Right lobe of liver (tissue), 6 donors: ENCODE measurements around the gene BCL2. TPM values are rescaled to one million over a fixed set of nuclear protein-coding genes. Genes with fewer than 3 reads are reported as not detected.

Source experiments
- ATAC-seq, 4 donors: fragments of 200-7000 bp; cut with Tn5 transposase; one replicate each; pipeline ENCODE4 v1.9.1; 2020; ENCODE audit warnings: mild to moderate bottlenecking in 4 of 4, moderate library complexity in 4 of 4
- DNase-seq, 3 donors: peaks; one replicate each; pipeline ENCODE4 v3.0.0-alpha.2; 2020
- H3K27ac ChIP-seq, 3 donors: fragments of 200-600 bp; one replicate each; pipeline ENCODE4 v1.8.0; 2022
- H3K27me3 ChIP-seq, 2 donors: fragments of 200-600 bp; one replicate each; pipeline ENCODE4 v1.8.0; 2022
- H3K36me3 ChIP-seq, 4 donors: fragments of 200-600 bp; sonication (generic) in 1 of 4; one replicate each; pipeline versions ENCODE4 v1.5.1 to v1.8.0; 2017 to 2022; ENCODE audit warnings: control low read depth in 1 of 4
- H3K4me1 ChIP-seq, 4 donors: fragments of 200-600 bp; sonication (generic) in 1 of 4; one replicate each; pipeline versions ENCODE4 v1.5.1 to v1.8.0; 2017 to 2022; ENCODE audit warnings: control low read depth in 1 of 4
- H3K4me3 ChIP-seq, 3 donors: fragments of 200-600 bp; one replicate each; pipeline ENCODE4 v1.8.0; 2022
- H3K9me3 ChIP-seq, 4 donors: fragments of 200-600 bp; sonication (generic) in 1 of 4; one replicate each; pipeline versions ENCODE4 v1.5.1 to v1.8.0; 2017 to 2022; ENCODE audit warnings: control low read depth in 1 of 4
- POLR2A ChIP-seq: fragments of 450-650 bp; IDR thresholded peaks from one replicate; pipeline ENCODE4 v1.6.1; 2017; ENCODE audit warnings: antibody characterized with exemption, mild to moderate bottlenecking
- WGBS: methylation state at CpG from one replicate; pipeline ENCODE4 v1.1.6; 2018; ENCODE audit warnings: low coverage, low lambda C conversion rate; ENCODE audit not compliant: insufficient coverage; ENCODE audit errors: missing lambda C conversion rate; 5-methylcytosine and 5-hydroxymethylcytosine counted together
- intact Hi-C, 2 donors: fragments of 100-400 bp; cut with DNase I; formaldehyde crosslinking; loops; one replicate each; pipeline versions ENCODE4 v1.11.2 to v1.14.1; 2022
- total RNA-seq, 6 experiments: library from RNA; depleted of rRNA in 2 of 6; stranded (reverse); fragments of >200 nt in 2 of 6; fragmentation: NEBNext Ultra II Directional in 3 of 6; extraction: Animal tissue kit (Norgen Biotek cat#: 25700) in 3 of 6; gene quantifications; one replicate each; pipeline versions ENCODE4 v1.1.0 to v1.2.4, GENCODE V29; 2016 to 2023
- TF ChIP-seq, protein P1 (sequence below), 4 donors: fragments of 200-600 bp in 3 of 4; fragments of 450-650 bp in 1 of 4; IDR thresholded peaks; one replicate each; pipeline versions ENCODE4 v1.5.1 to v1.8.0; 2016 to 2022; ENCODE audit warnings: antibody characterized with exemption in 4 of 4, mild to moderate bottlenecking in 2 of 4
- donor health status: DM: no; HTN: yes; CAD: no.
- donor health status: DM: no; HTN: no; CAD: no.
- donor health status: DM: no; HTN: no; CAD: no.
- donor health status: DM: no; HTN: yes; CAD: no.
- donor health status: DM: no; HTN: yes; CAD: no.

Gene BCL2
- total RNA-seq, 6 experiments from 2014 or later = 0.73 to 4.7 (median 2.7) TPM

- H3K27ac ChIP-seq = no peak overlapping the region
- no peak for TF ChIP-seq POLR2A
- TF ChIP-seq, protein P1, sequence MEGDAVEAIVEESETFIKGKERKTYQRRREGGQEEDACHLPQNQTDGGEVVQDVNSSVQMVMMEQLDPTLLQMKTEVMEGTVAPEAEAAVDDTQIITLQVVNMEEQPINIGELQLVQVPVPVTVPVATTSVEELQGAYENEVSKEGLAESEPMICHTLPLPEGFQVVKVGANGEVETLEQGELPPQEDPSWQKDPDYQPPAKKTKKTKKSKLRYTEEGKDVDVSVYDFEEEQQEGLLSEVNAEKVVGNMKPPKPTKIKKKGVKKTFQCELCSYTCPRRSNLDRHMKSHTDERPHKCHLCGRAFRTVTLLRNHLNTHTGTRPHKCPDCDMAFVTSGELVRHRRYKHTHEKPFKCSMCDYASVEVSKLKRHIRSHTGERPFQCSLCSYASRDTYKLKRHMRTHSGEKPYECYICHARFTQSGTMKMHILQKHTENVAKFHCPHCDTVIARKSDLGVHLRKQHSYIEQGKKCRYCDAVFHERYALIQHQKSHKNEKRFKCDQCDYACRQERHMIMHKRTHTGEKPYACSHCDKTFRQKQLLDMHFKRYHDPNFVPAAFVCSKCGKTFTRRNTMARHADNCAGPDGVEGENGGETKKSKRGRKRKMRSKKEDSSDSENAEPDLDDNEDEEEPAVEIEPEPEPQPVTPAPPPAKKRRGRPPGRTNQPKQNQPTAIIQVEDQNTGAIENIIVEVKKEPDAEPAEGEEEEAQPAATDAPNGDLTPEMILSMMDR (IDR thresholded peaks at IDR 0.05) = no peak
- ATAC-seq (no peak), DNase-seq (no peak)
- no peaks in the 10 kb centered on the region for H3K9me3 ChIP-seq
- no peaks in the 10 kb centered on the region for H3K36me3 ChIP-seq
- intact Hi-C loops = no loop called here
- H3K4me3 ChIP-seq = no peak overlapping the region
- WGBS = 82% methylated on average over 5 of the region's 5 CpGs
- no peaks in the 10 kb centered on the region for H3K27me3 ChIP-seq
- H3K4me1 ChIP-seq = no peaks in the 10 kb centered on the region
These were observed 206.9 kb downstream of the BCL2 start for GRCh38 chr18:63112706-63113105.

- whole genome bisulfite sequencing = 41% methylated on average over 4 of the region's 4 CpGs
These were observed 207.7 kb downstream of the BCL2 start for GRCh38 chr18:63111671-63112402.

DNA sequence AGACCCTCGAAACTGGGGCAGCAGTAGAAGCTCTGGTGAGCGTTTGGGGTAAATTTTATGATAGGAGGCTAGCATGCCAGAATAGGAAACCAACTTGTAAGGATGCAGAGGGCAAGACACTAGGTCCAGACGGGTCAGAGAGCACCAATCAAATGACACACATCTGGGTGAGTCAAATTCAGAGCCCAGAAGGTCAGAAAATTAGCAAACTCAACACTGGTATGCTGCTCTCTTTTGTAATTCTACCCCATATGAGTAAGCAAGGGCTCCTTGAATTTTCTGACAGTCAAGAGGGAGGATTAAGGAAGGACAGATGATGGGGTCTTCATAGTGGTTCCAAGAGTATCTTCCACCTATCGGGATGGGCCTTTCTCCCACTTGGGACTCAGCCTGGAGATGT lies 209.8 kb downstream of the BCL2 start:
- no peaks in the 10 kb centered on the region for H3K4me1 ChIP-seq
- intact Hi-C loops = no loop called here
- TF ChIP-seq, protein P1 (IDR thresholded peaks at IDR 0.05) = no peak
- TF ChIP-seq POLR2A = no peak
- no peaks in the 10 kb centered on the region for H3K27me3 ChIP-seq
- no peak overlapping the region for H3K27ac ChIP-seq
- no peak for ATAC-seq
- no peaks in the 10 kb centered on the region for H3K9me3 ChIP-seq
- H3K36me3 ChIP-seq = no peaks in the 10 kb centered on the region
- DNase-seq = no peak
- WGBS = 60% methylated on average over 4 of the region's 4 CpGs
- H3K4me3 ChIP-seq = no peak overlapping the region

More at GRCh38 chr18:63111671-63112402, 207.7 kb downstream of the BCL2 start:
- Histone ChIP-seq H3K4me3 (no peak overlapping the region), H3K4me1 (no peaks in the 10 kb centered on the region), H3K27me3 (no peaks in the 10 kb centered on the region), H3K9me3 (no peaks in the 10 kb centered on the region), H3K27ac (no peak overlapping the region), H3K36me3 (no peaks in the 10 kb centered on the region)
- ATAC-seq (peak in 1 of 4 donors; percentile 32), DNase-seq (peak in 1 of 3 donors; percentile 37)
- intact Hi-C loops = no loop called here
- TF ChIP-seq POLR2A = no peak
- TF ChIP-seq, protein P1 (IDR thresholded peaks at IDR 0.05) = no peak

GRCh38 chr18:63109022-63109421 lies 210.5 kb downstream of the BCL2 start:
- WGBS = 91% methylated on average over 4 of the region's 5 CpGs
- Histone ChIP-seq H3K27ac (no peak overlapping the region), H3K27me3 (no peaks in the 10 kb centered on the region), H3K36me3 (no peaks in the 10 kb centered on the region), H3K4me3 (no peak overlapping the region), H3K9me3 (no peaks in the 10 kb centered on the region), H3K4me1 (no peaks in the 10 kb centered on the region)
- DNase-seq (no peak), ATAC-seq (no peak)
- TF ChIP-seq, protein P1 (IDR thresholded peaks at IDR 0.05) = no peak
- TF ChIP-seq POLR2A = no peak
- intact Hi-C loops = no loop called here
